Raji (cell line): ENCODE results near the gene SYT2.

Experiments used
- POLR2A ChIP-seq: IDR thresholded peaks from 2 replicates; pipeline ENCODE4 v1.6.1; 2011; ENCODE audit warnings: low read depth, low read length, control low read depth; ENCODE audit not compliant: insufficient read depth

The SYT2 gene

DNA sequence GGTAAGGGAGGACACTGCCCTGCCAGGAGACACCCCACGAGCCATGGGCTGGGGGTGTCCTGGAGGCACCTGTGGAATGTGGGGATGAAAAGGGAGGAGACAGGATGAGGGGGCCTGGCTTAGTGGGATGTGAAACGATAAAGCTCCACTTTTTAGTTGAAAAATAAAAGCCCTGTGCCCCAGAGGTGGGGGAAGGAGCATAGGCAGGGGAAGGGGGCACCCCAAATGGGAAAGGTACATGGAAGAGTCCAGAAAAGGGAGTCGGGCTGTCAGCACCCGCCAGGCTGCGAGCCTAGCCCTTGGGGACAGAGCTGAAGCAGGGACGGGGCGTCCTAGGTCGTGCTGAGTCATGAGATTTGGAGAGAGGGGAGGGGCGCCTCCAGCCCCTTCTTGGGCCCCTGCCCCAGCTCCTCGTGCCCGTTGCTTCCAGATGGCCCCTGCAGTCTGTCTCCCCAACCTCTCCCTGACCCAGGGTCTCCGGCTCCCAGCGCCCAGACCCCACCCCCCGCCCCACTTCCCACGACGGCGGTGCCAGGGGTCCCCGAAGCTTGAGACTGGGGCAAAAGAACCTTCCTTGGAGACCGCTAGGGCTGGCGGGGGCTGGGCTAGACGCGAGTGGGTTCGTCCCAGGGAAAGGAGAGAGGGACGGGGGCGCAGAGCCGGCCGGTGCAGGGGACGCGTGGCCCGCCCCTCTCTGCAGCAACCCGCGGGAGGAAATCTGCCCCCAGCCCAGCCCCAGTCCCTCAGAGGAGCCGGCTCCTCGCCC, 795 bp downstream of the SYT2 start:
- no peak for TF ChIP-seq POLR2A

- TF ChIP-seq POLR2A: no peak
Observed at GRCh38 chr1:202708456-202709275, 1.6 kb downstream of the SYT2 start.

DNA sequence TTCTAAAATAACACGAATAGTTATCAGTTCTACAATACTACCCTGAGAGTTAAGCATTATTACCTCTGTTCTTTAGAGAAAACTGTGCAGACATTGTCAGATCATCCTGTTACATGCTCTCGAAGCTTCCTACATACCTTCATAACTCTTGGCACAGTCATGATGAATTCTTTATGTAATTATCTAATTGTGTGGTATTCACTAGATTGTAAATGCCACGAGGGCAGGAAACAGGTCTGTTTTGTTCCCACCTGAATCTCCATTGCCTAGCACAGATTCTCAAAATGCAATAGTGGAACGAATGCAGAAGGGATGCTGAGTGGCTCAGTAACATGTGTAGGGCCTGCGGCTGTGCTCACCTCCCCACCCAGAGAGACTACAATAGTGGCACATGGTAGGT, 3.4 kb downstream of the SYT2 start:
- no peak for TF ChIP-seq POLR2A

- no peak for TF ChIP-seq POLR2A
Observed at GRCh38 chr1:202704601-202705000, 5.7 kb downstream of the SYT2 start.

DNA sequence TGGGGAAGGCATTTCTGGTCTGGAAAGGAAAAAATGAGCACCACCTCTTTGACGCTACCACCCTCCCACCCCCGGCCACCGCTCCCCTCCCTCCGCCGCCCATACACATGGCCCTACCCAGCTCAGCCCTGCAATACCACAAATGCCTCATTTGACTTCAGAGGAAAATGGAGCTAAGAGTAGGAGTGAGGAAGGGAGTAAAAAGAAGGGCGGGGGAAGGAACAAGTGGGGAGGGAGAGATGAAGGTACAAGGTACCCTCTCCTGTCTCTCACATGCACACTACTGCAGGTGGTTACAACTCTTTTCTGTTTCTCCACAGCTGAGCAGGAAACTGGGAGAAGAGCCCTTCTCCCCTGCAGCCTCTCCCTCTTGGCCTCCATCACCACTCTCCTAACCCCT, 7.1 kb downstream of the SYT2 start:
- no peak for TF ChIP-seq POLR2A

DNA sequence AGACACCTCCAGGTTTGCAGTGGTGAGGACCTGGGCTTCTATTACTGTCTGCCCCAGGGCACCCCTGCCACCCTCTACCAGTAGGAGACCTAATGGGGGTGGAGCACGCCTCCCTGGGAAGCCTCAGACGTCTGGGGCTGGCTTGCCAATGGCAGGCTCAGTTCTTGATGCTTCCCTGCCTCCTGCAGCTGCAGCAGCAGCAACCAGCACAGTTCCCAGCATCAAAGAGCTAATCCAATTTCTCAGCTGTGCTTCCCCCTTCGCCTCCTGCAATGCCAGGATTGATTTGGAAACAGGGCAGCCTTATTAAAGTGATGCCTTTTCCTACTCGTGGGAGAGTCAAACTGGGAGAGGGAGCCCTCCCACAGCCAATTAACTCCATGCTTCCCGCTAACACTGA, 8.2 kb downstream of the SYT2 start:
- TF ChIP-seq POLR2A: no peak

DNA sequence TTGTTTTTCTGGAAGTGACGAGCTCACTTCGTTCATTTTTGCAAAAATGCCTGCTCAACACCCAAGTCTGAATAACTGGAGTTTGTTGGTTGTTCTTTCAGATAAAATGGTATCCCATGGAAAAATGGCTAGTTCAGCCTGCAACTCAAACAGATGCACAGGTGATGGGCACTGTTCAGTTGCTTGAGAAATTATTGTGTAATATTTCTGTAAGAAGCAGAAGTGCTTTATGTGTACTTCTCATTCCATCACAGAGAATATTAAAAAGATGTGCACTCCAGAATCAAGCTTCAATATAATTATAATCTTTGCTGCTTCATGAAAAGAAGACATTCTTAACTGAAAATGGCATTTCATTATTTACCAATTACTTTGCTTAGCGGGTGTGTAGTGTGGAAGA, 9.1 kb downstream of the SYT2 start:
- no peak for TF ChIP-seq POLR2A

DNA sequence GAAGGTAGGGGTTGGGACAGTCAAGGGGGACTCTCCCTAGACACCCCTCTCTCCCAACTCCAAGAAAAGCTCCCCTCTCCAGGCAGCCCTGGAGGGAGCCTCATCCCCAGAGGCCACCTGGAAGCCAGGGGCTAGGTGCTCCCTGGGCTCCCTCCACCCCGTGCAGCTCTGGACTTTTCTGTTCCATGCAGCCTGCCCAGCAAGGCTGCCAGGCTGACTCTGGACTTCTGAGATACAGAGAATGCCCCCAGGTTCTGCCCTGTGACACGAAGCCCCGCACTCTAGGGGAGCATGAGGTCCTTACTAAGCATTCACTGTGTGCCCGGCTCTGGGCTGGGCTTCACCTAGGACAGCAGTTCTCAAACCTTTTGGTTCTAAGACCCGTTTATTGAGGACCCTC, 10.2 kb downstream of the SYT2 start:
- no peak for TF ChIP-seq POLR2A

DNA sequence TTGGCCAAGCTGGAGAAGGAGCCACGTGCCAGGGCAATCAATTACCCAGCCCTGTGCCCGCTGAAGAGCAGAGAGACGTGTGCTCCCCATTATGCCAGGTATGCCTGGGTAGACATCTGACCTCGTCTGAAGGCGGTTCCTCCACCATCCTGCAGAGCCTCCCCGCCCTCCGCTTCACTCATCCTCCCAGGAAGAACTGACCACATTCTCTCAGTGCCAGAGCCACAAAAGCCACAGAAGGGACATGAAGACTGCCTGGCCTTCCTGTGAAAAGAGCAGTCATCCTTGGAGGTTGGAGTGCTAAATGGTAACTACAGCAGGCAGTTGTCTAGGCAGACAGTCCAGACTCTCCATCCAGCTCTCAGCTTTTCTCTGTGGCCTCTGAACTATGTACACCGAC, 12.0 kb downstream of the SYT2 start:
- no peak for TF ChIP-seq POLR2A

- no peak for TF ChIP-seq POLR2A
Observed at GRCh38 chr1:202697038-202697437, 13.2 kb downstream of the SYT2 start.

DNA sequence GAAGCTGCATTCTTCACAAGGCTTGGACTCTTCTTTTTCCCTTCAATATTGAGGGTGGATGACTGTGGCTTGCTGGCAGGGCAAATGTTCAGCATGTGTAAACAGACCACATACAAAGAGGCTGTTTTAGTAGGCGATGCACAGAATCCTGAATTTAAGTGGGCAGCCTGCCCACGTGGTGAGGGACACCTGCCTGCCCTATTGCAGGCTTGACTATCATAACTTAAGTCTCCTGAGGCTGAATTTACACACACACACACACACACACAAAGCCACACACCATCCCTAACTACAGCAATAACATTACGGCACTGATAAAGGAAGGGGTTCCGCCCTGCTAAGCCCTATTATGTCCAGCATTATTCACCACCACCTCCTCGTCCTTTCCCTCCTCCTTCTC, 15.9 kb downstream of the SYT2 start:
- no peak for TF ChIP-seq POLR2A

GRCh38 chr1:202692959-202693555, 17.2 kb downstream of the SYT2 start:
- TF ChIP-seq POLR2A: no peak

- TF ChIP-seq POLR2A: no peak
Observed at GRCh38 chr1:202691816-202692215, 18.4 kb downstream of the SYT2 start.

GRCh38 chr1:202689493-202690342, 20.5 kb downstream of the SYT2 start:
- TF ChIP-seq POLR2A: no peak

- TF ChIP-seq POLR2A: no peak
Observed at GRCh38 chr1:202689082-202689481, 21.2 kb downstream of the SYT2 start.

GRCh38 chr1:202688401-202688800, 21.9 kb downstream of the SYT2 start:
- TF ChIP-seq POLR2A: no peak

GRCh38 chr1:202687798-202688197, 22.5 kb downstream of the SYT2 start:
- no peak for TF ChIP-seq POLR2A
